IMR-90 (cell line): ENCODE results near the gene SV2C. TPM values are rescaled to one million over a fixed set of nuclear protein-coding genes. Genes with fewer than 3 reads are reported as not detected.

Experiments used
- ATAC-seq: fragments of 200-7000 bp; cut with Tn5 transposase; 2 replicates; pipeline ENCODE4 v1.9.1; 2020; ENCODE audit warnings: low read depth, mild to moderate bottlenecking, moderate library complexity
- BruUV-seq: library from RNA; stranded (reverse); fragments of 400-500 nt; replicated peaks from 2 replicates; lab custom pipeline; 2021; lab: Mats Ljungman, UMichigan
- CTCF ChIA-PET: fragments of 300-600 bp; formaldehyde crosslinking; extraction: SDS; loops from one replicate; lab custom pipeline; 2021; ENCODE audit warnings: antibody characterized with exemption; lab: Yijun Ruan, JAX
- POLR2A ChIA-PET: fragments of 300-600 bp; sonication (Branson Sonifier 250); formaldehyde crosslinking; loops from one replicate; lab custom pipeline; 2022; ENCODE audit warnings: antibody characterized with exemption; ENCODE audit not compliant: unreplicated experiment; lab: Charles Lee
- DNase-seq: peaks from one replicate; pipeline ENCODE4 v3.0.0; 2013
- H2AFZ ChIP-seq: replicated peaks from 2 replicates; pipeline ENCODE3; 2013; ENCODE audit warnings: low read length, mild to moderate bottlenecking; ENCODE audit not compliant: poor library complexity
- H2AK5ac ChIP-seq: 2 replicates; pipeline ENCODE4 v1.6.1; 2013; ENCODE audit warnings: low read depth, low read length, inconsistent platforms
- H2AK9ac ChIP-seq: replicated peaks from 2 replicates; pipeline ENCODE3; 2013; ENCODE audit warnings: mild to moderate bottlenecking, low read depth, low read length, moderate library complexity; ENCODE audit not compliant: poor library complexity
- H2BK120ac ChIP-seq: 2 replicates; pipeline ENCODE4 v1.6.1; 2013; ENCODE audit warnings: low read depth, low read length, inconsistent platforms
- H2BK15ac ChIP-seq: 3 replicates; pipeline ENCODE4 v1.6.1; 2013; ENCODE audit warnings: low read depth, low read length, inconsistent platforms
- H2BK20ac ChIP-seq: 2 replicates; pipeline ENCODE4 v1.6.1; 2013; ENCODE audit warnings: low read depth, mild to moderate bottlenecking, inconsistent platforms, low read length, moderate library complexity
- H2BK5ac ChIP-seq: 2 replicates; pipeline ENCODE4 v1.6.1; 2013; ENCODE audit warnings: mild to moderate bottlenecking, low read depth, low read length, inconsistent platforms; ENCODE audit not compliant: poor library complexity, severe bottlenecking
- H3K14ac ChIP-seq: replicated peaks from 2 replicates; pipeline ENCODE4 v1.6.1; 2013; ENCODE audit warnings: low read depth, low read length, inconsistent platforms
- H3K18ac ChIP-seq: 2 replicates; pipeline ENCODE4 v1.6.1; 2013; ENCODE audit warnings: low read depth, low read length, control low read depth
- H3K23ac ChIP-seq: 2 replicates; pipeline ENCODE4 v1.6.1; 2013; ENCODE audit warnings: low read depth, low read length, inconsistent platforms
- H3K27ac ChIP-seq: 2 replicates; pipeline ENCODE4 v1.5.1; 2013; ENCODE audit warnings: mild to moderate bottlenecking, control low read depth, low read length; ENCODE audit not compliant: insufficient read depth
- H3K27me3 ChIP-seq: 2 replicates; pipeline ENCODE4 v1.6.1; 2013; ENCODE audit warnings: low read length; ENCODE audit not compliant: control insufficient read depth, insufficient read depth
- H3K36me3 ChIP-seq: 2 replicates; pipeline ENCODE4 v1.6.1; 2013; ENCODE audit warnings: low read length, mixed read lengths; ENCODE audit not compliant: control insufficient read depth, insufficient read depth
- H3K4ac ChIP-seq: 2 replicates; pipeline ENCODE4 v1.6.1; 2013; ENCODE audit warnings: low read depth, low read length, inconsistent platforms
- H3K4me1 ChIP-seq: 2 replicates; pipeline ENCODE4 v1.6.1; 2013; ENCODE audit warnings: low read length, mixed read lengths; ENCODE audit not compliant: control insufficient read depth, insufficient read depth
- H3K4me2 ChIP-seq: 2 replicates; pipeline ENCODE4 v1.6.1; 2013; ENCODE audit warnings: low read depth, mild to moderate bottlenecking, control low read depth, low read length, moderate library complexity
- H3K4me3 ChIP-seq: 2 replicates; pipeline ENCODE4 v1.5.1; 2013; ENCODE audit warnings: low read depth, mild to moderate bottlenecking, control low read depth, low read length, moderate library complexity; ENCODE audit not compliant: insufficient read depth
- H3K56ac ChIP-seq: 2 replicates; pipeline ENCODE4 v1.6.1; 2013; ENCODE audit warnings: low read length, inconsistent platforms; ENCODE audit not compliant: insufficient read depth; ENCODE audit errors: extremely low read depth
- H3K79me1 ChIP-seq, 2 experiments: 2 replicates each; pipeline ENCODE4 v1.6.1; 2013; ENCODE audit warnings: low read length in 2 of 2, inconsistent platforms in 1 of 2, low read depth in 1 of 2
- H3K9ac ChIP-seq: 2 replicates; pipeline ENCODE4 v1.6.1; 2013; ENCODE audit warnings: low read depth, low read length, control low read depth
- H3K9me1 ChIP-seq: 2 replicates; pipeline ENCODE4 v1.6.1; 2013; ENCODE audit warnings: low read length, inconsistent platforms; ENCODE audit not compliant: insufficient read depth
- H3K9me3 ChIP-seq: 2 replicates; pipeline ENCODE4 v1.6.1; 2013; ENCODE audit warnings: low read length; ENCODE audit not compliant: control insufficient read depth, insufficient read depth
- H4K20me1 ChIP-seq: 2 replicates; pipeline ENCODE4 v1.6.1; 2013; ENCODE audit warnings: low read length, inconsistent platforms; ENCODE audit not compliant: insufficient read depth
- H4K5ac ChIP-seq: 2 replicates; pipeline ENCODE4 v1.6.1; 2013; ENCODE audit warnings: mild to moderate bottlenecking, low read depth, low read length, control low read depth
- H4K8ac ChIP-seq, 2 experiments: 2 replicates each; pipeline ENCODE4 v1.6.1; 2013; ENCODE audit warnings: low read depth in 2 of 2, low read length in 2 of 2, control low read depth in 1 of 2, inconsistent platforms in 1 of 2
- H4K91ac ChIP-seq: 2 replicates; pipeline ENCODE4 v1.6.1; 2013; ENCODE audit warnings: low read depth, low read length, inconsistent platforms; ENCODE audit not compliant: insufficient read depth
- CEBPB ChIP-seq: IDR thresholded peaks from 2 replicates; pipeline ENCODE4 v1.6.1; 2012; ENCODE audit warnings: low read depth, low read length, improper control_type of control experiment
- MAFK ChIP-seq: IDR thresholded peaks from 2 replicates; pipeline ENCODE4 v1.6.1; 2012; ENCODE audit warnings: low read depth, low read length, improper control_type of control experiment
- MXI1 ChIP-seq: IDR thresholded peaks from 2 replicates; pipeline ENCODE4 v1.6.1; 2012; ENCODE audit warnings: low read depth, mild to moderate bottlenecking, low read length, moderate library complexity, borderline replicate concordance
- NFE2L2 ChIP-seq: fragments of 150-350 bp; IDR thresholded peaks from 2 replicates; pipeline ENCODE4 v1.6.1; 2016; ENCODE audit warnings: low read depth, mild to moderate bottlenecking, low read length
- POLR2A ChIP-seq: IDR thresholded peaks from 2 replicates; pipeline ENCODE4 v1.6.1; 2012; ENCODE audit warnings: mild to moderate bottlenecking, low read depth, low read length
- RAD21 ChIP-seq: IDR thresholded peaks from 2 replicates; pipeline ENCODE4 v1.6.1; 2012; ENCODE audit warnings: low read length, improper control_type of control experiment
- RFX5 ChIP-seq: IDR thresholded peaks from 2 replicates; pipeline ENCODE4 v1.8.0; 2012; ENCODE audit warnings: low read depth, mild to moderate bottlenecking, low read length, moderate library complexity
- SMC3 ChIP-seq: fragments of 150-350 bp; IDR thresholded peaks from 2 replicates; pipeline ENCODE4 v1.6.1; 2016; ENCODE audit warnings: low read depth, mild to moderate bottlenecking, antibody characterized with exemption, low read length, moderate library complexity
- WGBS, 2 experiments: methylation state at CpG; one replicate each; pipeline versions ENCODE4 v1.1.5 to v1.1.7; 2013; ENCODE audit warnings: missing lambda C conversion rate in 2 of 2; ENCODE audit not compliant: insufficient read length in 1 of 2; ENCODE audit errors: extremely low coverage in 2 of 2; 5-methylcytosine and 5-hydroxymethylcytosine counted together
- dilution Hi-C: fragments of 300-500 bp; cut with HindIII; formaldehyde crosslinking; loops from one replicate; pipeline ENCODE4 v1.14.3; 2018; ENCODE audit warnings: low sequenced_read_pairs; ENCODE audit not compliant: unreplicated experiment
- in situ Hi-C: fragments of 300-500 bp; cut with MboI; formaldehyde crosslinking; loops from 3 replicates; pipeline ENCODE4 v1.14.3; 2019; ENCODE audit warnings: low sequenced_read_pairs, inconsistent platforms, mixed read lengths
- intact Hi-C: fragments of 100-400 bp; cut with micrococcal nuclease; formaldehyde crosslinking; loops from 2 replicates; pipeline ENCODE4 v1.10.0; 2022
- polyA plus RNA-seq, 3 experiments: library from polyadenylated mRNA; depleted of rRNA; stranded (reverse); fragments of >200 nt; gene quantifications; 2 replicates each; pipeline ENCODE4 v1.2.3, GENCODE V29; 2012; ENCODE audit warnings: low replicate concordance in 1 of 3
- total RNA-seq: library from RNA; depleted of rRNA; stranded (reverse); fragments of >200 nt; gene quantifications from 2 replicates; pipeline ENCODE4 v1.2.3, GENCODE V29; 2012
- TF ChIP-seq, protein P1 (sequence below): fragments of 150-350 bp; IDR thresholded peaks from 2 replicates; pipeline ENCODE4 v1.6.1; 2017; ENCODE audit warnings: mild to moderate bottlenecking, antibody characterized with exemption, low read length, low read depth
- TF ChIP-seq, protein P2 (sequence below): conservative IDR thresholded peaks from 2 replicates; pipeline ENCODE4 v1.5.1; 2012; ENCODE audit warnings: mild to moderate bottlenecking, low read depth, low read length, improper control_type of control experiment

Gene SV2C
- total and polyA plus RNA-seq, 2 of the 4 experiments (the other 2 are of a cell fraction), result not detected

DNA sequence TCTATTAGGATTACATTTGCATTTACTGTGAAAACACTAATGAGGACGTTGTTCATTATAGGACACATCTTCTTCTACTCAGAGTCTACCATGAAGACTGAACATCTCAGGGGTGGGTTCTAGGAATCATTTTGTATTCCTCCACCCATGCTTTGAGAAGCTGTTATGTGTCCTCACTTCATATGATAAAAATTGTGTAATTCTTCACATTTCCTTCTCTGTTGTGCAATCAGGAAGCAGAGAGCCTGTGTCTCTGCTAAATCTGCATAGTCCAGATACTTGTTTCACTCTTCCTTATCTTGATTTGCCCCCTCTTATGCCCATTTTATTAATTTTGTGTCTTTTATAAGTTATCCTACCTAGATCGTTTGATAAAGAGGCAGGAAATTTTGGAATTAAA is 222.1 kb downstream of the SV2C start:
- H2AK5ac ChIP-seq, result no peak overlapping the region
- no peaks in the 10 kb centered on the region for H3K79me1 ChIP-seq
- intact Hi-C loops, result no loop called here
- no peak overlapping the region for H2BK20ac ChIP-seq
- TF ChIP-seq RFX5 (no peak), POLR2A (no peak), MAFK (no peak), MXI1 (no peak), SMC3 (no peak), NFE2L2 (no peak), RAD21 (no peak), CEBPB (no peak)
- TF ChIP-seq, protein P1, sequence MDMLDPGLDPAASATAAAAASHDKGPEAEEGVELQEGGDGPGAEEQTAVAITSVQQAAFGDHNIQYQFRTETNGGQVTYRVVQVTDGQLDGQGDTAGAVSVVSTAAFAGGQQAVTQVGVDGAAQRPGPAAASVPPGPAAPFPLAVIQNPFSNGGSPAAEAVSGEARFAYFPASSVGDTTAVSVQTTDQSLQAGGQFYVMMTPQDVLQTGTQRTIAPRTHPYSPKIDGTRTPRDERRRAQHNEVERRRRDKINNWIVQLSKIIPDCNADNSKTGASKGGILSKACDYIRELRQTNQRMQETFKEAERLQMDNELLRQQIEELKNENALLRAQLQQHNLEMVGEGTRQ, result no peak
- TF ChIP-seq, protein P2, sequence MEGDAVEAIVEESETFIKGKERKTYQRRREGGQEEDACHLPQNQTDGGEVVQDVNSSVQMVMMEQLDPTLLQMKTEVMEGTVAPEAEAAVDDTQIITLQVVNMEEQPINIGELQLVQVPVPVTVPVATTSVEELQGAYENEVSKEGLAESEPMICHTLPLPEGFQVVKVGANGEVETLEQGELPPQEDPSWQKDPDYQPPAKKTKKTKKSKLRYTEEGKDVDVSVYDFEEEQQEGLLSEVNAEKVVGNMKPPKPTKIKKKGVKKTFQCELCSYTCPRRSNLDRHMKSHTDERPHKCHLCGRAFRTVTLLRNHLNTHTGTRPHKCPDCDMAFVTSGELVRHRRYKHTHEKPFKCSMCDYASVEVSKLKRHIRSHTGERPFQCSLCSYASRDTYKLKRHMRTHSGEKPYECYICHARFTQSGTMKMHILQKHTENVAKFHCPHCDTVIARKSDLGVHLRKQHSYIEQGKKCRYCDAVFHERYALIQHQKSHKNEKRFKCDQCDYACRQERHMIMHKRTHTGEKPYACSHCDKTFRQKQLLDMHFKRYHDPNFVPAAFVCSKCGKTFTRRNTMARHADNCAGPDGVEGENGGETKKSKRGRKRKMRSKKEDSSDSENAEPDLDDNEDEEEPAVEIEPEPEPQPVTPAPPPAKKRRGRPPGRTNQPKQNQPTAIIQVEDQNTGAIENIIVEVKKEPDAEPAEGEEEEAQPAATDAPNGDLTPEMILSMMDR, result no peak
- no peak overlapping the region for H2BK5ac ChIP-seq
- in situ Hi-C loops, result no loop called here
- no TSS peak for BruUV-seq
- H3K23ac ChIP-seq, result no peak overlapping the region
- H3K4me3 ChIP-seq, result no peak overlapping the region
- no peaks in the 10 kb centered on the region; the same call in 1 of the 2 replicates for H3K27me3 ChIP-seq
- H2AFZ ChIP-seq, result no peak overlapping the region
- WGBS, 2 experiments, result no CpG with 5 or more reads among the region's 2 CpGs
- no peaks in the 10 kb centered on the region for H3K9me3 ChIP-seq
- no peak overlapping the region for H2AK9ac ChIP-seq
- H4K8ac ChIP-seq, result no peak overlapping the region
- ATAC-seq (no peak), DNase-seq (no peak)
- no peak overlapping the region for H3K4ac ChIP-seq
- H3K27ac ChIP-seq, result no peak overlapping the region
- H2BK15ac ChIP-seq, result no peak overlapping the region
- H3K56ac ChIP-seq, result no peak overlapping the region
- ChIA-PET CTCF (no interaction called here), POLR2A (no interaction called here)
- H3K4me1 ChIP-seq, result no peaks in the 10 kb centered on the region
- H3K9ac ChIP-seq, result no peak overlapping the region
- no peaks in the 10 kb centered on the region; the same call in 1 of the 2 replicates for H3K9me1 ChIP-seq
- H3K4me2 ChIP-seq, result no peak overlapping the region
- no peak overlapping the region for H3K14ac ChIP-seq
- H4K91ac ChIP-seq, result no peak overlapping the region
- no peaks in the 10 kb centered on the region for H3K36me3 ChIP-seq
- no peaks in the 10 kb centered on the region for H4K20me1 ChIP-seq
- H2BK120ac ChIP-seq, result no peak overlapping the region
- H4K5ac ChIP-seq, result no peak overlapping the region
- dilution Hi-C loops, result no loop called here
- no peak overlapping the region for H3K18ac ChIP-seq
